IMR-90 (cell line): Measurements from ENCODE around the gene MAP1A. TPM values are rescaled to one million over a fixed set of nuclear protein-coding genes. Genes with fewer than 3 reads are reported as not detected.
"Not testable (repeated sequence)": the region's sequence is repeated elsewhere in the genome, so short reads cannot be mapped to it uniquely, and the experiment has no call there.

Source experiments
- ATAC-seq: fragments of 200-7000 bp; cut with Tn5 transposase; 2 replicates; pipeline ENCODE4 v1.9.1; 2020; ENCODE audit warnings: low read depth, mild to moderate bottlenecking, moderate library complexity
- BruUV-seq: library from RNA; stranded (reverse); fragments of 400-500 nt; replicated peaks from 2 replicates; lab custom pipeline; 2021; lab: Mats Ljungman, UMichigan
- CTCF ChIA-PET: fragments of 300-600 bp; formaldehyde crosslinking; extraction: SDS; loops from one replicate; lab custom pipeline; 2021; ENCODE audit warnings: antibody characterized with exemption; lab: Yijun Ruan, JAX
- POLR2A ChIA-PET: fragments of 300-600 bp; sonication (Branson Sonifier 250); formaldehyde crosslinking; loops from one replicate; lab custom pipeline; 2022; ENCODE audit warnings: antibody characterized with exemption; ENCODE audit not compliant: unreplicated experiment; lab: Charles Lee
- DNase-seq: peaks from one replicate; pipeline ENCODE4 v3.0.0; 2013
- H2AFZ ChIP-seq: replicated peaks from 2 replicates; pipeline ENCODE3; 2013; ENCODE audit warnings: low read length, mild to moderate bottlenecking; ENCODE audit not compliant: poor library complexity
- H2AK5ac ChIP-seq: 2 replicates; pipeline ENCODE4 v1.6.1; 2013; ENCODE audit warnings: low read depth, low read length, inconsistent platforms
- H2AK9ac ChIP-seq: replicated peaks from 2 replicates; pipeline ENCODE3; 2013; ENCODE audit warnings: mild to moderate bottlenecking, low read depth, low read length, moderate library complexity; ENCODE audit not compliant: poor library complexity
- H2BK120ac ChIP-seq: 2 replicates; pipeline ENCODE4 v1.6.1; 2013; ENCODE audit warnings: low read depth, low read length, inconsistent platforms
- H2BK15ac ChIP-seq: 3 replicates; pipeline ENCODE4 v1.6.1; 2013; ENCODE audit warnings: low read depth, low read length, inconsistent platforms
- H2BK20ac ChIP-seq: 2 replicates; pipeline ENCODE4 v1.6.1; 2013; ENCODE audit warnings: low read depth, mild to moderate bottlenecking, inconsistent platforms, low read length, moderate library complexity
- H2BK5ac ChIP-seq: 2 replicates; pipeline ENCODE4 v1.6.1; 2013; ENCODE audit warnings: mild to moderate bottlenecking, low read depth, low read length, inconsistent platforms; ENCODE audit not compliant: poor library complexity, severe bottlenecking
- H3K14ac ChIP-seq: replicated peaks from 2 replicates; pipeline ENCODE4 v1.6.1; 2013; ENCODE audit warnings: low read depth, low read length, inconsistent platforms
- H3K18ac ChIP-seq: 2 replicates; pipeline ENCODE4 v1.6.1; 2013; ENCODE audit warnings: low read depth, low read length, control low read depth
- H3K23ac ChIP-seq: 2 replicates; pipeline ENCODE4 v1.6.1; 2013; ENCODE audit warnings: low read depth, low read length, inconsistent platforms
- H3K27ac ChIP-seq: 2 replicates; pipeline ENCODE4 v1.5.1; 2013; ENCODE audit warnings: mild to moderate bottlenecking, control low read depth, low read length; ENCODE audit not compliant: insufficient read depth
- H3K27me3 ChIP-seq: 2 replicates; pipeline ENCODE4 v1.6.1; 2013; ENCODE audit warnings: low read length; ENCODE audit not compliant: control insufficient read depth, insufficient read depth
- H3K36me3 ChIP-seq: 2 replicates; pipeline ENCODE4 v1.6.1; 2013; ENCODE audit warnings: low read length, mixed read lengths; ENCODE audit not compliant: control insufficient read depth, insufficient read depth
- H3K4ac ChIP-seq: 2 replicates; pipeline ENCODE4 v1.6.1; 2013; ENCODE audit warnings: low read depth, low read length, inconsistent platforms
- H3K4me1 ChIP-seq: 2 replicates; pipeline ENCODE4 v1.6.1; 2013; ENCODE audit warnings: low read length, mixed read lengths; ENCODE audit not compliant: control insufficient read depth, insufficient read depth
- H3K4me2 ChIP-seq: 2 replicates; pipeline ENCODE4 v1.6.1; 2013; ENCODE audit warnings: low read depth, mild to moderate bottlenecking, control low read depth, low read length, moderate library complexity
- H3K4me3 ChIP-seq: 2 replicates; pipeline ENCODE4 v1.5.1; 2013; ENCODE audit warnings: low read depth, mild to moderate bottlenecking, control low read depth, low read length, moderate library complexity; ENCODE audit not compliant: insufficient read depth
- H3K56ac ChIP-seq: 2 replicates; pipeline ENCODE4 v1.6.1; 2013; ENCODE audit warnings: low read length, inconsistent platforms; ENCODE audit not compliant: insufficient read depth; ENCODE audit errors: extremely low read depth
- H3K79me1 ChIP-seq, 2 experiments: 2 replicates each; pipeline ENCODE4 v1.6.1; 2013; ENCODE audit warnings: low read length in 2 of 2, inconsistent platforms in 1 of 2, low read depth in 1 of 2
- H3K9ac ChIP-seq: 2 replicates; pipeline ENCODE4 v1.6.1; 2013; ENCODE audit warnings: low read depth, low read length, control low read depth
- H3K9me1 ChIP-seq: 2 replicates; pipeline ENCODE4 v1.6.1; 2013; ENCODE audit warnings: low read length, inconsistent platforms; ENCODE audit not compliant: insufficient read depth
- H3K9me3 ChIP-seq: 2 replicates; pipeline ENCODE4 v1.6.1; 2013; ENCODE audit warnings: low read length; ENCODE audit not compliant: control insufficient read depth, insufficient read depth
- H4K20me1 ChIP-seq: 2 replicates; pipeline ENCODE4 v1.6.1; 2013; ENCODE audit warnings: low read length, inconsistent platforms; ENCODE audit not compliant: insufficient read depth
- H4K5ac ChIP-seq: 2 replicates; pipeline ENCODE4 v1.6.1; 2013; ENCODE audit warnings: mild to moderate bottlenecking, low read depth, low read length, control low read depth
- H4K8ac ChIP-seq, 2 experiments: 2 replicates each; pipeline ENCODE4 v1.6.1; 2013; ENCODE audit warnings: low read depth in 2 of 2, low read length in 2 of 2, control low read depth in 1 of 2, inconsistent platforms in 1 of 2
- H4K91ac ChIP-seq: 2 replicates; pipeline ENCODE4 v1.6.1; 2013; ENCODE audit warnings: low read depth, low read length, inconsistent platforms; ENCODE audit not compliant: insufficient read depth
- WGBS, 2 experiments: methylation state at CpG; one replicate each; pipeline versions ENCODE4 v1.1.5 to v1.1.7; 2013; ENCODE audit warnings: missing lambda C conversion rate in 2 of 2; ENCODE audit not compliant: insufficient read length in 1 of 2; ENCODE audit errors: extremely low coverage in 2 of 2; 5-methylcytosine and 5-hydroxymethylcytosine counted together
- dilution Hi-C: fragments of 300-500 bp; cut with HindIII; formaldehyde crosslinking; loops from one replicate; pipeline ENCODE4 v1.14.3; 2018; ENCODE audit warnings: low sequenced_read_pairs; ENCODE audit not compliant: unreplicated experiment
- in situ Hi-C: fragments of 300-500 bp; cut with MboI; formaldehyde crosslinking; loops from 3 replicates; pipeline ENCODE4 v1.14.3; 2019; ENCODE audit warnings: low sequenced_read_pairs, inconsistent platforms, mixed read lengths
- intact Hi-C: fragments of 100-400 bp; cut with micrococcal nuclease; formaldehyde crosslinking; loops from 2 replicates; pipeline ENCODE4 v1.10.0; 2022
- polyA plus RNA-seq, 3 experiments: library from polyadenylated mRNA; depleted of rRNA; stranded (reverse); fragments of >200 nt; gene quantifications; 2 replicates each; pipeline ENCODE4 v1.2.3, GENCODE V29; 2012; ENCODE audit warnings: low replicate concordance in 1 of 3
- total RNA-seq: library from RNA; depleted of rRNA; stranded (reverse); fragments of >200 nt; gene quantifications from 2 replicates; pipeline ENCODE4 v1.2.3, GENCODE V29; 2012

Gene MAP1A
- total and polyA plus RNA-seq, 2 of the 4 experiments (the other 2 are of a cell fraction), result 28.7 to 48.2 TPM

DNA sequence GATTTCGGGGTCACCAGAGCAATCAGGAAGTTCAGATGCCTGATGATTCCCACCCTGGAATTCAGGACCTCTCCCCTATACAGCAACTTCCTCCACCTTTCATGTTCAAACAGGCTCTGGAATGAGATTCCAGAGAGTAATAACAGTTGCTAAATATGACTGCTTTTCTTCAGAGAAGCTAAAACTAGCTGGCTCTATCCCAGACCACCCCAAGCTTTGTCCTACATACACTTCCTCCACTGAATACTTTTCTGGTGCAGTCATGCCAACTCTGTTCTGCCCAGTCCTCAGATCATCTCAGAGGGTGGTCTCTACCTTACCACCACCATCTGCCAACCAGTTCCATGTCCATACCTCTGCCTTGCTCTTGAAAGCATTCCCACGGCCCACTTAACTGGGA, 49.2 kb downstream of the MAP1A start:
- H2BK120ac ChIP-seq, H3K9me1 ChIP-seq, H3K4me2 ChIP-seq, H4K20me1 ChIP-seq, H2BK20ac ChIP-seq, H3K23ac ChIP-seq, H3K79me1 ChIP-seq, POLR2A ChIA-PET, H2AK5ac ChIP-seq, H3K14ac ChIP-seq, H3K4ac ChIP-seq, in situ Hi-C loops, H3K27me3 ChIP-seq, H4K8ac ChIP-seq, dilution Hi-C loops, DNase-seq, intact Hi-C loops, H3K27ac ChIP-seq, H3K56ac ChIP-seq, H3K36me3 ChIP-seq, H3K9me3 ChIP-seq, H3K4me1 ChIP-seq, H4K91ac ChIP-seq, H3K9ac ChIP-seq, H2BK15ac ChIP-seq, CTCF ChIA-PET, H2BK5ac ChIP-seq, H4K5ac ChIP-seq, BruUV-seq, H3K4me3 ChIP-seq, H2AK9ac ChIP-seq, H3K18ac ChIP-seq, H2AFZ ChIP-seq: not testable (repeated sequence)
- WGBS, 2 experiments, result no CpG with 5 or more reads among the region's 2 CpGs
- peak; percentile 76 for ATAC-seq

DNA sequence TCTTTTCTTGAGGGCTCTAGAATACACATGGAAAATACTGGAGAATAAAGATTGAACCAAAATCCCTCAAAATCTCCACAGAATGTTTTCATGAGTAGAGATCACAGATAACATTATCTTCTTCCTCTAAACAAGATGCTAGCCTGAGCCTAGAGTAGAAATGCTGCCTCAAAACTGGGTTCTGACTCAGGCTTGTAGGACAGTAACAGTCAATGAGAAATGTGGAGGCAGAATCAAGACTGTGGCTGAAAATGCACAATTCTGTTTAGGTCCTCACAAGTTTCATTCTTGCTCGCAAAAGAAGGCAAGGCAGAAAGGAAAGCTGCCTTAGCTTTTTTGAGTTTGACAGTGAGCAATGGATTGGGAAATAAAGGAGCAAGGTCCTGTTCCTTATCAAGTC, 57.2 kb downstream of the MAP1A start:
- H3K9ac ChIP-seq, H2BK5ac ChIP-seq, H2AK9ac ChIP-seq, H2AK5ac ChIP-seq, ATAC-seq, H3K23ac ChIP-seq, dilution Hi-C loops, H4K5ac ChIP-seq, H4K20me1 ChIP-seq, H3K18ac ChIP-seq, H3K27ac ChIP-seq, DNase-seq, H3K4me3 ChIP-seq, H3K27me3 ChIP-seq, intact Hi-C loops, H2BK20ac ChIP-seq, H3K9me3 ChIP-seq, H3K14ac ChIP-seq, H3K4ac ChIP-seq, BruUV-seq, H4K91ac ChIP-seq, POLR2A ChIA-PET, H3K9me1 ChIP-seq, H4K8ac ChIP-seq, H3K79me1 ChIP-seq, H3K4me1 ChIP-seq, H2BK15ac ChIP-seq, CTCF ChIA-PET, H3K56ac ChIP-seq, H3K4me2 ChIP-seq, H2BK120ac ChIP-seq, H3K36me3 ChIP-seq, H2AFZ ChIP-seq, in situ Hi-C loops: not testable (repeated sequence)
- WGBS, 2 experiments, result no CpG with 5 or more reads among the region's 1 CpG
